GM18907 (cell line): ENCODE data around the gene KCNJ13.

Experiments used
- ATAC-seq: cut with Tn5 transposase; IDR thresholded peaks from one replicate; pipeline ENCODE4 v1.9.1; 2021; ENCODE audit warnings: mild to moderate bottlenecking, moderate library complexity; ENCODE audit not compliant: unreplicated experiment

The KCNJ13 gene

GRCh38 chr2:232776435-232776834 lies at the start of gene KCNJ13:
KCNJ13 (minus strand) TSS chr2:232776565; CDS start chr2:232771362, 5,203 bp downstream.
- ATAC-seq: no peak

DNA sequence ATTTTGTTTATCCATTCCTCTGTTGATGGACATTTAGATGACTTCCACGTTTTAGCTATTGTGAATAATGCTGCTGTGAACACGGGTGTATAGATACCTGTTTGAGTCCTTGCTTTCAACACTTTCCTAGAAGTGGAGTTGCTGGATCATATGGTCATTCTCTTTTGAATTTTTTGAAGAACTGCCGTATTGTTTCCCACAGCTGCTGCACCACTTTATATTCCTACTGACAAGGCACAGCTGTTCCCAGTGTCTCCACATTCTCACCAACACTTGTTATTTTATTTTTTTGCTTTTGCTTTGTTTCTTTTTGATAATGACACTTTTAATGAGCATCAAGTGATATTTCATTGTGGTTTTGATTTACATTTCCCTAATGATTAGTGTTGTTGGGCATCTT lies 41.4 kb upstream of the KCNJ13 start:
- ATAC-seq: no peak

- ATAC-seq: no peak
Measured at GRCh38 chr2:232816657-232817056, 40.3 kb upstream of the KCNJ13 start.

- no peak for ATAC-seq
Measured at GRCh38 chr2:232815569-232815968, 39.2 kb upstream of the KCNJ13 start.

- ATAC-seq: no peak
Measured at GRCh38 chr2:232810444-232810843, 34.1 kb upstream of the KCNJ13 start.

GRCh38 chr2:232809349-232810124 lies 33.2 kb upstream of the KCNJ13 start:
- no peak for ATAC-seq

- no peak for ATAC-seq
Measured at GRCh38 chr2:232802091-232802490, 25.7 kb upstream of the KCNJ13 start.

GRCh38 chr2:232800166-232800565 lies 23.8 kb upstream of the KCNJ13 start:
- no peak for ATAC-seq

DNA sequence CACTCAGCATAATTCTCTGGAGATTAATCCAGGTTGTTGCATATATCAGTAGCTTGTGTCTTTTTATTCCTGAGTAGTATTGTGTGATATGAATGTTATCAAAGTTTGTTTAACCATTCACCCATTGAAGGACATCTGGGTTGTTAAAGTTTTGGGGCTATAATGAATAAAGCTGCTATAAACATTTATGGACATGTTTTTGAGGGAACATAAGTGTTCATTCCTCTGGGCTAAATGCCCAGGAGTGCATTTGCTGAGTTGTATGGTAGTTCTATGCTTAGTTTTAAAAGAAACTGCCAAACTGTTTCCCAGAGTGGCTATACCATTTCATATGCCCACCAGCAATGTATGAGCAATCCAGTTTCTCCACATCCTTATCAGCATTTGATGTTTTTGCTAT lies 21.8 kb upstream of the KCNJ13 start:
- no peak for ATAC-seq

GRCh38 chr2:232795920-232796319 lies 19.6 kb upstream of the KCNJ13 start:
- ATAC-seq: no peak

DNA sequence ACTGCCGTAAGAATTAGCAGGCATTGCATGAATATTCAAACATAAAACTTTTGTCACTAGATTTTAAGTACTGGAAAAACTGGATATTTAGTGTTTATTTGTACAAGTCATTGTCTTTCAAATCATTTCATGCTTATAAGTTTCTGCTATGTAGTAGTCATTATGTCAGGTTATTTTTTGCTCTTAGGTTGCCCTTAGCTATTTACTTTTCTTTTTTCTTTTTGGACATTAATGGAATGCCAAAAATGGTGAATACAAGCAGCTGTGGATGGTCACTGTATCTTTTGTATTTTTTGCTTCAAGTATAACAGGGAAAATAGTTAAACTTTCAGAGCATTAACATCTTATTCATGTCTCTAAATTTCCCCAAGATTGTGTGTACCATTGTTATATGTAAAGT lies 18.6 kb upstream of the KCNJ13 start:
- no peak for ATAC-seq

- ATAC-seq: no peak
Measured at GRCh38 chr2:232793271-232793670, 16.9 kb upstream of the KCNJ13 start.

GRCh38 chr2:232791518-232791917 lies 15.2 kb upstream of the KCNJ13 start:
- ATAC-seq: no peak

DNA sequence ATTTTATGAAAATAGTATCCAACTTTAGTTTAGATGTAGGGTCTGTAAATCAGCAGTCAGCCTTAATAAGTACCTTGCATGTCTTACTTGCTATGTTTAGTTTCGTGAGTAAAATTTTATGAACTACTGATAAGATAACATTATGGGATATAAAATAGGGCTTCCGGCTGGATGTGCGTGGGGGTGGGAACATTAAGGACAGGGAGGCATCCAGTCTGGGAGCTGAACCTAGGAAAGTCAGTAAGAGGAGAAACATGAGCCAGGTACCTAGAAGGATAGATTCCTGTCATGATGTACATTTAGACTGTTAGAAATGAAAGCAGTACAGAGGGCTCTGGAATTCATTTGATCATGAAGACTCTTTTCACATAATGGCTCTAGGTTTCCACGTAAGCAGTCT lies 12.7 kb upstream of the KCNJ13 start:
- no peak for ATAC-seq

- ATAC-seq: no peak
Measured at GRCh38 chr2:232787806-232788205, 11.4 kb upstream of the KCNJ13 start.

GRCh38 chr2:232783278-232783677 lies 6.9 kb upstream of the KCNJ13 start:
- no peak for ATAC-seq

GRCh38 chr2:232781765-232782164 lies 5.4 kb upstream of the KCNJ13 start:
- ATAC-seq: peak; percentile 94

- ATAC-seq: no peak
Measured at GRCh38 chr2:232779934-232780333, 3.6 kb upstream of the KCNJ13 start.

- no peak for ATAC-seq
Measured at GRCh38 chr2:232779465-232779864, 3.1 kb upstream of the KCNJ13 start.

- no peak for ATAC-seq
Measured at GRCh38 chr2:232777276-232777675, 911 bp upstream of the KCNJ13 start.

DNA sequence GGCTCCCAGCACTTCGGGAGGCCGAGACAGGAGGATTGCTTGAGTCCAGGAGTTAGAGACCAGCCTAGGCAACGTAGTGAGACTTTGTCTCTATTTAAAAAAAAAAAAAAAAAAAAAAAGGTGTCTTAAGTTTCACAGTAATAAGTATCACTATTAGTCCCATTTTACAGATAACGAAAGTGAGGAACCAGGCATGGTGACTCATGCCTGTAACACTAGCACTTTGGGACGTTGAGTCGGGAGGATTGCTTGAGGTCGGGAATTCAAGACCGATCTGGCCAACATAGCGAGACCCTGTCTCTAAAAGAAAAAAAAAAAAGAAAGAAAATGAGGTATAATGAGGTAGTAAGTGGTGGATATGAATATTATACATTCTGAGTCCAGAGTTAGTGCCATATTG lies 2.5 kb downstream of the KCNJ13 start:
- ATAC-seq: no peak

GRCh38 chr2:232772531-232772930 lies 3.8 kb downstream of the KCNJ13 start:
- ATAC-seq: peak; percentile 84

DNA sequence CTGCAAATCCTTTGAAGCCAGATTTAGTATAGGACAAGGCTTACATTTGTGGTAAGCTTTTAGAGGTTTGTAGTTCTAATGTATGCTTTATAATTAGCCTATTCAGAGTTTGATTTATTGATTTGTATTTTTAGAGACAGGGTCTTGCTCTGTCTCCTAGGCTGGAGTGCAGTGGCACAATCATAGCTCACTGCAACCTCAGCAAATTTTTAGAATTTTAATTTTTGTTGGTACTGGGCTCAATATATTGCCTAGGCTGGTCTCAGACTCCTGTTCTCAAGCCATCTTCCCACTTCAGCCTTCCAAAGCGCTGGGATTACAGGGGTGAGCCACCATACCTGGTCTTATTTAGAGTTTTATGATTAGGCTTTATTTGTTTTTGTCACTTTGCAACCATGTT lies 4.5 kb downstream of the KCNJ13 start:
- no peak for ATAC-seq
